ENCODE results near the gene AIP.

AIP gene

GRCh38 chr11:67435727-67436458 is 46.9 kb upstream of the AIP start:
- in situ Hi-C loops (cut with HindIII; ENCODE audit: low pct_ligation_motif_present, low sequenced_read_pairs), result no loop called here
- Histone ChIP-seq H3K27me3 (replicated peaks) (no peaks in the 10 kb centered on the region), H3K27ac (no peak overlapping the region), H3K4me3 (ENCODE audit: low read depth, low read length) (no peak overlapping the region), H3K36me3 (replicated peaks) (peaks cover 62% of the 10 kb centered on the region)
- DNase-seq, result no peak
- TF ChIP-seq, protein P1, sequence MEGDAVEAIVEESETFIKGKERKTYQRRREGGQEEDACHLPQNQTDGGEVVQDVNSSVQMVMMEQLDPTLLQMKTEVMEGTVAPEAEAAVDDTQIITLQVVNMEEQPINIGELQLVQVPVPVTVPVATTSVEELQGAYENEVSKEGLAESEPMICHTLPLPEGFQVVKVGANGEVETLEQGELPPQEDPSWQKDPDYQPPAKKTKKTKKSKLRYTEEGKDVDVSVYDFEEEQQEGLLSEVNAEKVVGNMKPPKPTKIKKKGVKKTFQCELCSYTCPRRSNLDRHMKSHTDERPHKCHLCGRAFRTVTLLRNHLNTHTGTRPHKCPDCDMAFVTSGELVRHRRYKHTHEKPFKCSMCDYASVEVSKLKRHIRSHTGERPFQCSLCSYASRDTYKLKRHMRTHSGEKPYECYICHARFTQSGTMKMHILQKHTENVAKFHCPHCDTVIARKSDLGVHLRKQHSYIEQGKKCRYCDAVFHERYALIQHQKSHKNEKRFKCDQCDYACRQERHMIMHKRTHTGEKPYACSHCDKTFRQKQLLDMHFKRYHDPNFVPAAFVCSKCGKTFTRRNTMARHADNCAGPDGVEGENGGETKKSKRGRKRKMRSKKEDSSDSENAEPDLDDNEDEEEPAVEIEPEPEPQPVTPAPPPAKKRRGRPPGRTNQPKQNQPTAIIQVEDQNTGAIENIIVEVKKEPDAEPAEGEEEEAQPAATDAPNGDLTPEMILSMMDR (IDR thresholded peaks at IDR 0.05; ENCODE audit: low read depth, low read length, missing control alignments), result no peak

- Histone ChIP-seq H3K27ac (no peak overlapping the region), H3K4me3 (ENCODE audit: low read depth, low read length) (no peak overlapping the region), H3K27me3 (replicated peaks) (no peaks in the 10 kb centered on the region), H3K36me3 (replicated peaks) (peaks cover 67% of the 10 kb centered on the region)
- in situ Hi-C loops (cut with HindIII; ENCODE audit: low pct_ligation_motif_present, low sequenced_read_pairs), result no loop called here
- TF ChIP-seq, protein P1 (IDR thresholded peaks at IDR 0.05; ENCODE audit: low read depth, low read length, missing control alignments), result no peak
- no peak for DNase-seq
These were observed 46.3 kb upstream of the AIP start for GRCh38 chr11:67436459-67437081.

GRCh38 chr11:67437082-67437808 is 45.6 kb upstream of the AIP start, which contains the start of gene PTPRCAP:
PTPRCAP (minus strand) TSS chr11:67437682; CDS start chr11:67437619, 63 bp downstream.
- DNase-seq, result no peak
- H3K36me3 ChIP-seq (replicated peaks), result peaks cover 64% of the 10 kb centered on the region
- no peak within 1 kb of the TSS for H3K4me3 ChIP-seq (ENCODE audit: low read depth, low read length)
- in situ Hi-C loops (cut with HindIII; ENCODE audit: low pct_ligation_motif_present, low sequenced_read_pairs), result no loop called here
- H3K27ac ChIP-seq, result no peak within 1 kb of the TSS
- no peaks in the 10 kb centered on the region for H3K27me3 ChIP-seq (replicated peaks)
- TF ChIP-seq, protein P1 (IDR thresholded peaks at IDR 0.05; ENCODE audit: low read depth, low read length, missing control alignments), result no peak

DNA sequence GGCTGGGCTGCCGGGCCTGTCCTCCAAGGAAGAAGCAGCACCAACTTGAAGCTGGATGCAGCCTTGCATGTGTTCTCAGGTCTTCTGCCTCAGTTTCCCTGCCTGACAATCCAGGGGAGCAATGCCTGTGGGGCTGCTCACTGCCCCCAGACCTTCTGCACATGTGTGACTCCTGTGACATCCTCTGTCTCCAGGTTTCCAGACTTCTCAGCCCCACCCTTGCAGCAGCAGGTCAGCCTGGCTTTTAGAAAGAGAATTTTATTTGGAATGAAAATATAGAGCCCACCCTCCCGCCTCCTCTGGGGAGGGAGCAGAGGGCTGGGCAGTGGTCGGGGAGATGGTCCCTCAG is 45.0 kb upstream of the AIP start:
- Histone ChIP-seq H3K27me3 (replicated peaks) (no peaks in the 10 kb centered on the region), H3K36me3 (replicated peaks) (peaks cover 63% of the 10 kb centered on the region), H3K4me3 (ENCODE audit: low read depth, low read length) (no peak overlapping the region), H3K27ac (no peak overlapping the region)
- in situ Hi-C loops (cut with HindIII; ENCODE audit: low pct_ligation_motif_present, low sequenced_read_pairs), result no loop called here
- TF ChIP-seq, protein P1 (IDR thresholded peaks at IDR 0.05; ENCODE audit: low read depth, low read length, missing control alignments), result no peak
- no peak for DNase-seq

DNA sequence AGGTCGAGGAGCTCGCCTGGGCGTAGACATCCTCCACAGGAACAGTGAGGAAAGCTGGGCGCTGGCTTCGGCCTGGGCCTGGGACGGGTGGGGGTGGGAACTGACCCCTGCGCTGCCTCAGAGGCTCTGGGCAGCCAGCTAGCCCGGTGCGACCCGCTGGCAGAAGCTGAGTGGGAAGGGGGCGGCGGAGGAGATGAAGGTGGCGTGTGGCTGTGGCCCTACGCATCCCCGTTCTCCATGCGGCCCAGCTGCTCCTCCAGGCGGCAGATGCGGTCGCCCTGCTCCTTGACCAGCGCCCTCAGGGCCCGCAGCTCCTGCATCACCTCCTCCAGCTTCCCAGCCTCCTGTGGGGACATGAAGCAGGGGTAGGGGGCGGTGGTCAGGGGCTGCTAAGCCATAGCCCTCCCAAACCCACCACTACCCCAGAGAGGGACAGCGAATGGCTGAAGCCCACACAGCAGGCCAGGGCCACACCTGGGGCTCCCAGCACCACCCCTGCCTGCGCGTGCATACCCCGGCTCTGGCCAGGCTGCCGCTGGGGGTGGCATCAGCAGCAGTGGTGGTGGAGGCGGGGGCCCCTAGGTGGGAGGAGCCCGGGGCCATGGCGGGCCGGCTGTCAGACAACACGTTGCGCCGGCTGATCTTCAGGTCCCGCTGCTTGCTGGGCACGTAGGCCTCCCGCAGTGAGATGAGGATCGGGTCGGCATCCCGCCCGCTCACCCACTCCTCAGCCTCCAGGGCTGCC is 44.5 kb upstream of the AIP start:
- in situ Hi-C loops (cut with HindIII; ENCODE audit: low pct_ligation_motif_present, low sequenced_read_pairs), result no loop called here
- no peak for DNase-seq
- TF ChIP-seq, protein P1 (IDR thresholded peaks at IDR 0.05; ENCODE audit: low read depth, low read length, missing control alignments), result no peak
- H3K4me3 ChIP-seq (ENCODE audit: low read depth, low read length), result no peak overlapping the region
- no peaks in the 10 kb centered on the region for H3K27me3 ChIP-seq (replicated peaks)
- peaks cover 57% of the 10 kb centered on the region for H3K36me3 ChIP-seq (replicated peaks)
- no peak overlapping the region for H3K27ac ChIP-seq
